Measurements from ENCODE around the gene PHLPP1.

PHLPP1 gene

DNA sequence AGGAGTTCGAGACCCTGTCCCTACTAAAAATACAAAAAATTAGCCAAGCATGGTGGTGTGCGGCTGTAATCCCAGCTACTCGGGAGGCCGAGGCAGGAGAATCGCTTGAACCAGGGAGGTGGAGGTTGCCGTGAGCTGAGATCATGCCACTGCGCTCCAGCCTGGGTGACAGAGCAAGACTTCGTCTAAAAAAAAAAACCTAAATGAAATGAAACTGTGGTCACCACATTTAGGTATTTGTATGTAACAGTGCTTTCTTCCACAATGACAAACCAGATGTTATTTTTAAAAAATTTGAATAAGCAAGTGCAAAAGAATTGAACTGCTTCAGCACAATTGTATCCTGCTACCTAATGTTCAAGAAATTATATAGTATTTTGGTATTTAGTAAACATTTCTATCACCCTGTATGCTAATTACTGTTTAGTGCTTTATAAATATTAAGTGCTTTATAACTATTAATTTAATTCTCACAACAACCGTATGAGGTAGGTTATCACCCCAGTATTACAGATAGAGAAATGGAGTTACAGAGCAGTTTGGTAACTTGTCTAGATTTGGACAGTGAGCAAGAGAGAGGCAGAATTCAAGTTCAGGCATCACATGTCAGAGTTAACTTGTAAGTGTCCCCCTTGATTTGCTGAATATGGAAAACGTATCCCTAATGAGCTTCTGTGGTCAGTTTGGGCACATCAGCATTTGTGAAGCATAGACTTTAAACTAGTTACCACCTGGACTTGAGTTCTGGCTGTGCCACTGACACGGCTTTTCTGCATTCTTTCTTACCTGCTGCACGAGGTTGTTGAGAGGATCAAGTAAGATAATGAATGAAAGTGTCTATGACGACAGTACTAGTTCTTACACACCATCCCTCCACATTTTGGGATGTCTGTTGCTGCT lies 14.4 kb downstream of the PHLPP1 start:
- Histone ChIP-seq H3K27me3 (ENCODE audit: insufficient read depth, poor library complexity, severe bottlenecking) (no peaks in the 10 kb centered on the region), H3K4me3 (ENCODE audit: severe bottlenecking) (no peak overlapping the region), H3K9me3 (ENCODE audit: severe bottlenecking) (no peaks in the 10 kb centered on the region), H3K4me1 (ENCODE audit: insufficient read depth, poor library complexity, severe bottlenecking) (no peaks in the 10 kb centered on the region), H3K36me3 (ENCODE audit: low read depth) (no peaks in the 10 kb centered on the region), H3K27ac (ENCODE audit: poor library complexity, severe bottlenecking) (no peak overlapping the region)
- DNase-seq (ENCODE audit: low spot score) = no peak
- ATAC-seq (ENCODE audit: low read depth) = no peak
- TF ChIP-seq, protein P1, sequence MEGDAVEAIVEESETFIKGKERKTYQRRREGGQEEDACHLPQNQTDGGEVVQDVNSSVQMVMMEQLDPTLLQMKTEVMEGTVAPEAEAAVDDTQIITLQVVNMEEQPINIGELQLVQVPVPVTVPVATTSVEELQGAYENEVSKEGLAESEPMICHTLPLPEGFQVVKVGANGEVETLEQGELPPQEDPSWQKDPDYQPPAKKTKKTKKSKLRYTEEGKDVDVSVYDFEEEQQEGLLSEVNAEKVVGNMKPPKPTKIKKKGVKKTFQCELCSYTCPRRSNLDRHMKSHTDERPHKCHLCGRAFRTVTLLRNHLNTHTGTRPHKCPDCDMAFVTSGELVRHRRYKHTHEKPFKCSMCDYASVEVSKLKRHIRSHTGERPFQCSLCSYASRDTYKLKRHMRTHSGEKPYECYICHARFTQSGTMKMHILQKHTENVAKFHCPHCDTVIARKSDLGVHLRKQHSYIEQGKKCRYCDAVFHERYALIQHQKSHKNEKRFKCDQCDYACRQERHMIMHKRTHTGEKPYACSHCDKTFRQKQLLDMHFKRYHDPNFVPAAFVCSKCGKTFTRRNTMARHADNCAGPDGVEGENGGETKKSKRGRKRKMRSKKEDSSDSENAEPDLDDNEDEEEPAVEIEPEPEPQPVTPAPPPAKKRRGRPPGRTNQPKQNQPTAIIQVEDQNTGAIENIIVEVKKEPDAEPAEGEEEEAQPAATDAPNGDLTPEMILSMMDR (IDR thresholded peaks at IDR 0.05; ENCODE audit: poor library complexity, severe bottlenecking) = no peak

DNA sequence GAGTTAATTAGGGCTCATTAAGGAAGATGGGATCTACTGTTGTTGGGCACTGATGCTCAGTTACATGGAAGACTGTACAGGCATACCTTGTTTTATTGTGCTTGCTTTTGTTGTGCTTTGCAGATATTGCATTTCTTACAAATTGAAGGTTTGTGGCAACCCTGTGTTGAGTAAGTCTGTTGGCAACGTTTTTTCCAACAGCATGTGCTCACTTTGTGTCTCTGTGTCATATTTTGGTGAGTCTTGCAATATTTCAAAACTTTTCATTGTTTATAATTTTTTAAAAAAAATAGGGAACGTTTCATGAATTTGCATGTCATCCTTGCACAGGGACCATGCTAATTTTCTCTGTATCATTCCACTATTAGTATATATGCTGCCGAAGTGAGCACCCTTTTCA lies 15.6 kb downstream of the PHLPP1 start:
- Histone ChIP-seq H3K4me1 (ENCODE audit: insufficient read depth, poor library complexity, severe bottlenecking) (no peaks in the 10 kb centered on the region), H3K27me3 (ENCODE audit: insufficient read depth, poor library complexity, severe bottlenecking) (no peaks in the 10 kb centered on the region), H3K27ac (ENCODE audit: poor library complexity, severe bottlenecking) (no peak overlapping the region), H3K9me3 (ENCODE audit: severe bottlenecking) (no peaks in the 10 kb centered on the region), H3K36me3 (ENCODE audit: low read depth) (no peaks in the 10 kb centered on the region), H3K4me3 (ENCODE audit: severe bottlenecking) (no peak overlapping the region)
- no peak for DNase-seq (ENCODE audit: low spot score)
- ATAC-seq (ENCODE audit: low read depth) = no peak
- TF ChIP-seq, protein P1 (IDR thresholded peaks at IDR 0.05; ENCODE audit: poor library complexity, severe bottlenecking) = no peak

DNA sequence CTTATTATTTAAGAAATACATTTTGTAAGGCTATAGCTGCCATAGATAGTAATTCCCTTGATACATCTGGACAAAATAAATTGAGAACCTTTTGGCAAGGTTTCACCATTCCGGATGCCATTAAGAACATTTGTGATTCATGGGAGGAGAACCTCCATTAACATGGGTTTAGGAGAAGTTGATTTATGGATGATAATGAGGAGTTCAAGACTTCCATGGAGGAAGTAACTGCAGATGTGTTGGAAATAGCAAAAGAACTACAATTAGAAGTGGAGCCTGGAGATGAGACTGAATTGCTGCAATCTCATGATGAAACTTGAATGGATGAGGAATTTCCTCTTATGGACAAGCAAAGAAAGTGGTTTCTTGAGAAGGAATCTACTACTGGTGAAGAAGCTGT lies 17.3 kb downstream of the PHLPP1 start:
- no peak for DNase-seq (ENCODE audit: low spot score)
- H3K4me1 ChIP-seq (ENCODE audit: insufficient read depth, poor library complexity, severe bottlenecking) = no peaks in the 10 kb centered on the region
- no peaks in the 10 kb centered on the region for H3K27me3 ChIP-seq (ENCODE audit: insufficient read depth, poor library complexity, severe bottlenecking)
- no peak overlapping the region for H3K27ac ChIP-seq (ENCODE audit: poor library complexity, severe bottlenecking)
- H3K9me3 ChIP-seq (ENCODE audit: severe bottlenecking) = no peaks in the 10 kb centered on the region
- no peaks in the 10 kb centered on the region for H3K36me3 ChIP-seq (ENCODE audit: low read depth)
- TF ChIP-seq, protein P1 (IDR thresholded peaks at IDR 0.05; ENCODE audit: poor library complexity, severe bottlenecking) = no peak
- no peak for ATAC-seq (ENCODE audit: low read depth)
- no peak overlapping the region for H3K4me3 ChIP-seq (ENCODE audit: severe bottlenecking)

DNA sequence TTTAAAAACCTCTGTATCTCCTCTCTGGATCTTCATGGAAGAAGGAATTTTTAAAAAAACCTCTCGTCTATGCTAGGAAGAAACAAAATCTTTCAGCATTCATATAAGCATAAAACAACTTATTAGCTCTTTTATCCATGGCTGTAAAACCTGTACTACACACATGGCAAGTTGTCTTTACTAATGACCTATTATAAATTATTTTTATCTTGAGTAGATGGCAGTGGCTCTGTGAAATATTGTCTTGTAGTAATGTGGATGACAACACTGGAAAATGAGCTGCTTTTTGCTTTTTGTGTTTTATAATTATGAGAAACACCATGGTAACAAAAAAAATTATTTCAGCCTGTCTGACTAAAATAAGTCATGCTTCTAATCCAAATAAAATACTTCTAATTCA lies 18.9 kb downstream of the PHLPP1 start:
- H3K27ac ChIP-seq (ENCODE audit: poor library complexity, severe bottlenecking) = no peak overlapping the region
- no peak overlapping the region for H3K4me3 ChIP-seq (ENCODE audit: severe bottlenecking)
- TF ChIP-seq, protein P1 (IDR thresholded peaks at IDR 0.05; ENCODE audit: poor library complexity, severe bottlenecking) = no peak
- no peaks in the 10 kb centered on the region for H3K4me1 ChIP-seq (ENCODE audit: insufficient read depth, poor library complexity, severe bottlenecking)
- H3K27me3 ChIP-seq (ENCODE audit: insufficient read depth, poor library complexity, severe bottlenecking) = no peaks in the 10 kb centered on the region
- H3K36me3 ChIP-seq (ENCODE audit: low read depth) = no peaks in the 10 kb centered on the region
- ATAC-seq (ENCODE audit: low read depth) (no peak), DNase-seq (ENCODE audit: low spot score) (no peak)
- H3K9me3 ChIP-seq (ENCODE audit: severe bottlenecking) = no peaks in the 10 kb centered on the region

DNA sequence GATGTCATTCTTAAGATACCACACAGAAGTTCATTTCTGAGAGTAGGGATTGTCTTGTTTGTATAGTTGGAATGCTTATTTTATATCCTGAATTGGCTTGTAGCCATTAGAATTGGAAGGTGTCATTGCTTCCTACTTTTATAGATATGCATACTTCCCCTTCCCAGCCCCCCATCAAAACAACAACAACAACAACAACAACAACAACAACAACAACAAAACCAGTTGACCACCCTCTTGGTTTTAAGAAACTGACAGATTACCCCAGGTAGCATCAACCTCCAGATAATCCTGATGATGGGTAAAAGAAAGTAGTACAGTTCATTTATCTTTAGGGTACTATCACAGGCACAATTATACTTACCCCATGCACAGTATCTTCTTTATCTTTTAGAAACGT lies 20.0 kb downstream of the PHLPP1 start:
- DNase-seq (ENCODE audit: low spot score) = no peak
- Histone ChIP-seq H3K4me1 (ENCODE audit: insufficient read depth, poor library complexity, severe bottlenecking) (no peaks in the 10 kb centered on the region), H3K9me3 (ENCODE audit: severe bottlenecking) (no peaks in the 10 kb centered on the region), H3K36me3 (ENCODE audit: low read depth) (no peaks in the 10 kb centered on the region), H3K27me3 (ENCODE audit: insufficient read depth, poor library complexity, severe bottlenecking) (no peaks in the 10 kb centered on the region), H3K27ac (ENCODE audit: poor library complexity, severe bottlenecking) (no peak overlapping the region), H3K4me3 (ENCODE audit: severe bottlenecking) (no peak overlapping the region)
- ATAC-seq (ENCODE audit: low read depth) = no peak
- TF ChIP-seq, protein P1 (IDR thresholded peaks at IDR 0.05; ENCODE audit: poor library complexity, severe bottlenecking) = no peak
